ENCODE measurements around the gene TMEM108.

TMEM108 gene

GRCh38 chr3:133016838-133017309 is 21.3 kb upstream of the TMEM108 start (continued):
- peak; percentile 94 for TF ChIP-seq TSHZ2 (CRISPR knock-in tag; IDR thresholded peaks at IDR 0.05)
- TF ChIP-seq ZFP30 (CRISPR knock-in tag; IDR thresholded peaks at IDR 0.05) = no peak
- TF ChIP-seq ARNTL (CRISPR knock-in tag; IDR thresholded peaks at IDR 0.05; ENCODE audit: borderline replicate concordance, low read depth) = no peak
- peak; percentile 87 for TF ChIP-seq ISL1 (CRISPR knock-in tag; IDR thresholded peaks at IDR 0.05)
- TF ChIP-seq SNAI2 (CRISPR knock-in tag; IDR thresholded peaks at IDR 0.05) = peak; percentile 69; the same call in 1 of the 2 replicates
- no peak for TF ChIP-seq GLIS3 (CRISPR knock-in tag; IDR thresholded peaks at IDR 0.05)
- TF ChIP-seq BACH2 (CRISPR knock-in tag; IDR thresholded peaks at IDR 0.05; ENCODE audit: borderline replicate concordance) = no peak
- TF ChIP-seq ZNF565 (CRISPR knock-in tag; conservative IDR thresholded peaks at IDR 0.05; ENCODE audit: low read depth) = no peak
- no peak for TF ChIP-seq OSR1 (CRISPR knock-in tag; IDR thresholded peaks at IDR 0.05)
- TF ChIP-seq ZFP3 (CRISPR knock-in tag; IDR thresholded peaks at IDR 0.05) = no peak

GRCh38 chr3:133018921-133019320 is 19.3 kb upstream of the TMEM108 start:
- TF ChIP-seq TCF4 (CRISPR knock-in tag; IDR thresholded peaks at IDR 0.05; ENCODE audit: borderline replicate concordance) (no peak), SNAI2 (CRISPR knock-in tag; IDR thresholded peaks at IDR 0.05) (no peak), POU6F1 (CRISPR knock-in tag; IDR thresholded peaks at IDR 0.05; ENCODE audit: borderline replicate concordance, low read depth) (no peak)

GRCh38 chr3:133021206-133021605 is 17.0 kb upstream of the TMEM108 start:
- no peak for TF ChIP-seq PPARA (CRISPR knock-in tag; IDR thresholded peaks at IDR 0.05; ENCODE audit: borderline replicate concordance)
- TF ChIP-seq OSR1 (CRISPR knock-in tag; IDR thresholded peaks at IDR 0.05) = no peak
- TF ChIP-seq CSRNP3 (CRISPR knock-in tag; IDR thresholded peaks at IDR 0.05) = no peak
- TF ChIP-seq PATZ1 (CRISPR knock-in tag; IDR thresholded peaks at IDR 0.05; ENCODE audit: borderline replicate concordance) = no peak
- TF ChIP-seq TCF4 (CRISPR knock-in tag; IDR thresholded peaks at IDR 0.05; ENCODE audit: borderline replicate concordance) = no peak
- TF ChIP-seq ESRRG (CRISPR knock-in tag; IDR thresholded peaks at IDR 0.05) = no peak
- TF ChIP-seq ZFP30 (CRISPR knock-in tag; IDR thresholded peaks at IDR 0.05) = no peak
- TF ChIP-seq ISL1 (CRISPR knock-in tag; IDR thresholded peaks at IDR 0.05) = no peak
- no peak for TF ChIP-seq ZNF565 (CRISPR knock-in tag; conservative IDR thresholded peaks at IDR 0.05; ENCODE audit: low read depth)
- no peak for ATAC-seq

More at GRCh38 chr3:133018921-133019320, 19.3 kb upstream of the TMEM108 start:
- no peak for ATAC-seq

- TF ChIP-seq ZNF70 (CRISPR knock-in tag; IDR thresholded peaks at IDR 0.05) (no peak), ZC3H10 (CRISPR knock-in tag; IDR thresholded peaks at IDR 0.05) (no peak), GLIS3 (CRISPR knock-in tag; IDR thresholded peaks at IDR 0.05) (no peak), TOX (CRISPR knock-in tag; IDR thresholded peaks at IDR 0.05; ENCODE audit: borderline replicate concordance) (no peak), OSR1 (CRISPR knock-in tag; IDR thresholded peaks at IDR 0.05) (no peak), ESRRG (CRISPR knock-in tag; IDR thresholded peaks at IDR 0.05) (no peak), ZNF565 (CRISPR knock-in tag; conservative IDR thresholded peaks at IDR 0.05; ENCODE audit: low read depth) (no peak), ZNF8 (CRISPR knock-in tag; IDR thresholded peaks at IDR 0.05) (no peak), PATZ1 (CRISPR knock-in tag; IDR thresholded peaks at IDR 0.05; ENCODE audit: borderline replicate concordance) (no peak), CSDC2 (CRISPR knock-in tag; IDR thresholded peaks at IDR 0.05) (no peak), CREB5 (CRISPR knock-in tag; IDR thresholded peaks at IDR 0.05; ENCODE audit: low read depth) (no peak), POU6F1 (CRISPR knock-in tag; IDR thresholded peaks at IDR 0.05; ENCODE audit: borderline replicate concordance, low read depth) (no peak)
- no peak for ATAC-seq
These were observed 14.8 kb upstream of the TMEM108 start for GRCh38 chr3:133023362-133023761.
